ENCODE data around the gene MEPCE. TPM values are rescaled to one million over a fixed set of nuclear protein-coding genes. Genes with fewer than 3 reads are reported as not detected.
A peak's percentile ranks its signal among the peaks of the same experiment; 100 is the strongest.

MEPCE gene
- total and polyA plus RNA-seq, 9 donors, result 29.4 to 60.6 (median 44.7) TPM

DNA sequence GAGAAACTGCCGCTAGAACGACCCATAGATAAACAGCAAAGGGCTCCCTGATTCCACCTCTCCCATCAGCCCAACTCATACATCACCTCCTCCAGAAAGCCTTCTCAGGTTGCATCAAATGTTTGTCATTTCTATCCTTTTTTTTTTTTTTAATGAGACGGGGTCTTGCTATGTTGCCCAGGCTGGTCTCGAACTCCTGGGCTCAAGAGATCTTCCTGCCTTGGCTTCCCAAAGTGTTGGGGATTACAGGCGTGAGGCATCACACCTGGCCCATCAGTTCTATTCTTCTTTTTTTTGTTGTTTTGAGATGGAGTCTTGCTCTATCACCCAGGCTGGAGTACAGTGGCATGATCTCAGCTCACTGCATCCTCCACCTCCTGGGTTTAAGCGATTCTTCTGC lies 27.4 kb downstream of the MEPCE start:
- intact Hi-C loops (cut with DNase I), result no loop called here
- Histone ChIP-seq H3K27me3 (no peaks in the 10 kb centered on the region), H3K4me3 (no peak overlapping the region), H3K9me3 (no peaks in the 10 kb centered on the region), H3K36me3 (no peaks in the 10 kb centered on the region), H3K4me1 (ENCODE audit: insufficient read depth) (no peaks in the 10 kb centered on the region), H3K27ac (no peak overlapping the region)
- no peak for DNase-seq
- 86 to 91% (median 89%) methylated on average over 6 of the region's 6 CpGs for WGBS, 3 donors
- TF ChIP-seq, protein P1, sequence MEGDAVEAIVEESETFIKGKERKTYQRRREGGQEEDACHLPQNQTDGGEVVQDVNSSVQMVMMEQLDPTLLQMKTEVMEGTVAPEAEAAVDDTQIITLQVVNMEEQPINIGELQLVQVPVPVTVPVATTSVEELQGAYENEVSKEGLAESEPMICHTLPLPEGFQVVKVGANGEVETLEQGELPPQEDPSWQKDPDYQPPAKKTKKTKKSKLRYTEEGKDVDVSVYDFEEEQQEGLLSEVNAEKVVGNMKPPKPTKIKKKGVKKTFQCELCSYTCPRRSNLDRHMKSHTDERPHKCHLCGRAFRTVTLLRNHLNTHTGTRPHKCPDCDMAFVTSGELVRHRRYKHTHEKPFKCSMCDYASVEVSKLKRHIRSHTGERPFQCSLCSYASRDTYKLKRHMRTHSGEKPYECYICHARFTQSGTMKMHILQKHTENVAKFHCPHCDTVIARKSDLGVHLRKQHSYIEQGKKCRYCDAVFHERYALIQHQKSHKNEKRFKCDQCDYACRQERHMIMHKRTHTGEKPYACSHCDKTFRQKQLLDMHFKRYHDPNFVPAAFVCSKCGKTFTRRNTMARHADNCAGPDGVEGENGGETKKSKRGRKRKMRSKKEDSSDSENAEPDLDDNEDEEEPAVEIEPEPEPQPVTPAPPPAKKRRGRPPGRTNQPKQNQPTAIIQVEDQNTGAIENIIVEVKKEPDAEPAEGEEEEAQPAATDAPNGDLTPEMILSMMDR (IDR thresholded peaks at IDR 0.05), result no peak
- TF ChIP-seq EP300 (IDR thresholded peaks at IDR 0.05) (no peak), POLR2A (IDR thresholded peaks at IDR 0.05) (no peak)

DNA sequence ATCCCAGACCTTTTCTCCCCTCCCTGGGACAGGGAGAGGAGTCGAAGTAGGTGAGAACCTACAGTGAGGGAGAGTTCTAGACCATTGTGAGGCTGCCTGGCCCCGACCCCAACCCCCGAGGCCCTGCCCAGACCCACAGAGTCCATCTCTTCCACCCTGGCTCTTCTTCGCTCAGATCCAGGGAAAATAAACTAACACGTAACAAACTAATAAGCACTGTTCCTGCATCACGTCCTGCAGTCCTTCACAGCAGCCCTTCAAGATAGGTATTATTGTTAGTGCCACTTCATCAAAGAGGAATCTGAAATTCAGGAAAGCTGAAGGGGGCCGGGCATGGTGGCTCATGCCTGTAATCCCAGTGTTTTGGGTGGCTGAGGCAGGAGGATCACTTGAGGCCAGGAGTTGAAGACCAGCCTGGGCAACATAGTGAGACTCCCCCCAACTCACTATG lies 34.6 kb downstream of the MEPCE start, which contains the start of gene SPACDR:
Gene SPACDR (minus strand): TSS at position 51 of the 451 bp plus-strand sequence. CDS start 235 bp downstream, outside the sequence.
- no peak within 1 kb of the TSS for H3K4me3 ChIP-seq
- H3K4me1 ChIP-seq (ENCODE audit: insufficient read depth), result peaks cover 4% of the 10 kb centered on the region
- intact Hi-C loops (cut with DNase I), result loop anchor here in 2 of 4 donors (10.0 kb wide), 2 partner anchors 231 to 261 kb away; partner anchors contain the start of genes EPO (in 2 of the 2) and GIGYF1 (in 1 of the 2)
- TF ChIP-seq, protein P1 (IDR thresholded peaks at IDR 0.05), result no peak
- no peak for TF ChIP-seq EP300 (IDR thresholded peaks at IDR 0.05)
- TF ChIP-seq POLR2A (IDR thresholded peaks at IDR 0.05), result no peak
- H3K36me3 ChIP-seq, result no peaks in the 10 kb centered on the region
- DNase-seq, result no peak
- H3K27ac ChIP-seq, result no peak within 1 kb of the TSS
- WGBS, 3 donors, result 83 to 87% (median 84%) methylated on average over 7 of the region's 7 CpGs
- H3K27me3 ChIP-seq, result no peaks in the 10 kb centered on the region
- H3K9me3 ChIP-seq, result no peaks in the 10 kb centered on the region

DNA sequence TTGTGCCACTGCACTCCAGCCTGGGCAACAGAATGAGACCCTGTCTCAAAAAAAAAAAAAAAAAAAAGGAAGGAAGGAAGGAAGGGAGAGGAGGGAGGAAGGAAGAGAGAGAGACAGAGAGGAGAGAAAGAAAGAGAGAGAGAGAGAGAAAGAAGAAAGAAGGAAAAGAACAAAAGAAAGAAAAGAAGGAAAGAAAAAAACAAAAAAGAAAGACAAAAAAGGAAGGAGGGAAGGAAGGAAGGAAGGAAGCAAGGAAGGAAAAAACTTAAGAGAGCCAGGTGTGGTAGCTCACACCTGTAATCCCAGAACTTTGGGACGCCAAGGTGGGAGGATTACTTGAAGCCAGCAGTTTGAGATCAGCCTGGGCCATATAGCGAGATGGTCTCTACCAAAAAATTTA lies 35.2 kb downstream of the MEPCE start:
- intact Hi-C loops (cut with DNase I), result loop anchor here in 3 of 4 donors (5.0 to 10.0 kb wide), 4 partner anchors 98 to 260 kb away; partner anchors contain the start of genes EPO (in 2 of the 3) and GIGYF1 (in 2 of the 3)
- TF ChIP-seq, protein P1 (IDR thresholded peaks at IDR 0.05), result no peak
- no peak for TF ChIP-seq POLR2A (IDR thresholded peaks at IDR 0.05)
- no peak for TF ChIP-seq EP300 (IDR thresholded peaks at IDR 0.05)
- no peak overlapping the region for H3K27ac ChIP-seq
- no peaks in the 10 kb centered on the region for H3K36me3 ChIP-seq
- 94 to 99% (median 95%) methylated on average over 2 of the region's 2 CpGs for WGBS, 3 donors
- H3K4me1 ChIP-seq (ENCODE audit: insufficient read depth), result peaks cover 7% of the 10 kb centered on the region
- DNase-seq, result no peak
- H3K4me3 ChIP-seq, result no peak overlapping the region
- no peaks in the 10 kb centered on the region for H3K9me3 ChIP-seq
- no peaks in the 10 kb centered on the region for H3K27me3 ChIP-seq

DNA sequence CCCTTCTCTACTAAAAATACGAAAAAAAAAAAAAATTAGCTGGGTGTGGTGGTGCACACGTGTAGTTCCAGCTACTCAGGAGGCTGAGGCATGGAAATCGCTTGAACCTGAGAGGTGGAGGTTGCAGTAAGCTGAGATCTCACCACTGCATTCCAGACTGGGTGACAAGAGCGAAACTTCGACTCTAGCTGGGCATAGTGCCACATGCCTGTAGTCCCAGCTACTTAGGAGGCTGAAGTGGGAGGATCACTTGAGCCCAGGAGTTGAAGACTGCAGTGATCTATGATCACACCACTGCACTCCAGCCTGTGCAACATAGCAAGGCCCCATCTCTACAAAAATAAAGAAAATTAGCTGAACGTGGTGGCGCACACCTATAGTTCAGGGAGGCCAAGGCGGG lies 35.7 kb downstream of the MEPCE start:
- Histone ChIP-seq H3K27me3 (no peaks in the 10 kb centered on the region), H3K27ac (no peak overlapping the region), H3K4me1 (ENCODE audit: insufficient read depth) (peaks cover 7% of the 10 kb centered on the region), H3K36me3 (no peaks in the 10 kb centered on the region), H3K4me3 (no peak overlapping the region), H3K9me3 (no peaks in the 10 kb centered on the region)
- no peak for DNase-seq
- TF ChIP-seq POLR2A (IDR thresholded peaks at IDR 0.05), result no peak
- TF ChIP-seq EP300 (IDR thresholded peaks at IDR 0.05), result no peak
- intact Hi-C loops (cut with DNase I), result loop anchor here in 3 of 4 donors (5.0 to 10.0 kb wide), 4 partner anchors 97 to 260 kb away; partner anchors contain the start of genes EPO (in 2 of the 3) and GIGYF1 (in 2 of the 3)
- 69 to 72% (median 71%) methylated on average over 8 of the region's 8 CpGs for WGBS, 3 donors

DNA sequence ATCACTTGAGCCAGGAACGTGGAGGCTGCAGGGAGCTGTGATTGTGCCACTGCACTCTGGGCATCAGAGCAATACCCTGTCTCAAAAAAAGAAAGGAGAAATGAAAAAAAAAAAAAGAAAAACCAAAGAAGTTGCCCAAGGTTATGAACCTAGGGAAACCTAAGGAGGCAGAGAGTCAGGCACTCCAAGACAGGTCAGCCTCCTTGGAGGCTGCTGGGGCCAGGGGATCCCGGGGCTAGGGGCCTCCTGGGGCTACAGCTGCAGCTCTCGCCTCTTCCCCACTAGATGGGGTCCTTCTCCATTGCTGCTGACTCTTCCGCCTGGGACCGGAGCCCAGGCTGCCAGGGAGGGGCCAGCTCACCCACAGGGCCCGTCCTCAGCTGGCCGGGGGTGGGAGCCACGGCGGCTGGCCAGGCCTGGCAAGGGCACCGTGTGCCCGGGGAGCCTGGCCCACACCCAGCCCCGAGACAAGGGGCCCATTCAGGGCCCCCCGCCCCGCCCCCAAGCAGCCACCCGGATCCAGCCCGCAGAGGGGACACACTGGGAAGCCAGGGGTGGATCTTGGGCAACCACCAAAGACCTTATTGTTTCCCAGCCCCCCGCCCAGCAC lies 36.2 kb downstream of the MEPCE start:
- TF ChIP-seq, protein P1 (IDR thresholded peaks at IDR 0.05), result peak; percentile 49 to 65 (median 54)
- TF ChIP-seq POLR2A (IDR thresholded peaks at IDR 0.05), result no peak
- no peak for TF ChIP-seq EP300 (IDR thresholded peaks at IDR 0.05)
- Histone ChIP-seq H3K9me3 (no peaks in the 10 kb centered on the region), H3K36me3 (no peaks in the 10 kb centered on the region), H3K4me1 (ENCODE audit: insufficient read depth) (peaks cover 7% of the 10 kb centered on the region), H3K27ac (peak overlapping the region; percentile 1 to 64), H3K4me3 (no peak overlapping the region), H3K27me3 (no peaks in the 10 kb centered on the region)
- 6 to 11% (median 10%) methylated on average over 11 to 17 of the region's 17 CpGs for whole genome bisulfite sequencing, 3 donors
- intact Hi-C loops (cut with DNase I), result loop anchor here in 3 of 4 donors (5.0 to 10.0 kb wide), 4 partner anchors 96 to 259 kb away; partner anchors contain the start of genes EPO (in 2 of the 3) and GIGYF1 (in 2 of the 3)
- peak; percentile 78 to 88 (median 82) for DNase-seq
